Fibroblast of the aortic adventitia (primary cell): ENCODE measurements around the gene GOLGA8N. TPM values are rescaled to one million over a fixed set of nuclear protein-coding genes. Genes with fewer than 3 reads are reported as not detected.
A peak's percentile ranks its signal among the peaks of the same experiment; 100 is the strongest.

ENCODE experiments used
- DNase-seq: peaks from one replicate; pipeline ENCODE4 v3.0.0-alpha.2; 2010; ENCODE audit warnings: low read depth
- H3K4me3 ChIP-seq: 2 replicates; pipeline ENCODE4 v1.5.1; 2011; ENCODE audit warnings: low read depth, mild to moderate bottlenecking, control low read depth, low read length, moderate library complexity
- CTCF ChIP-seq: IDR thresholded peaks from 2 replicates; pipeline ENCODE4 v1.5.1; 2011; ENCODE audit warnings: mild to moderate bottlenecking, low read length, control low read depth, inconsistent platforms; ENCODE audit not compliant: insufficient read depth
- small RNA-seq: library from RNA; depleted of rRNA; stranded (forward); fragments of <200 nt; gene quantifications from one replicate; pipeline ENCODE3, GENCODE V24; 2012
- total RNA-seq: library from RNA; depleted of rRNA; stranded (reverse); fragments of >200 nt; gene quantifications from 2 replicates; pipeline ENCODE4 v1.2.3, GENCODE V29; 2012; ENCODE audit warnings: low replicate concordance

Gene GOLGA8N
- total RNA-seq, 1 donor, result 5.7 TPM

GRCh38 chr15:32646291-32646690, 53.0 kb downstream of the GOLGA8N start:
- no peak for TF ChIP-seq CTCF
- no peak overlapping the region for H3K4me3 ChIP-seq
- no peak for DNase-seq

- no peak overlapping the region for H3K4me3 ChIP-seq
- DNase-seq, result peak; percentile 67
- peak; percentile 69 for TF ChIP-seq CTCF
Measured at GRCh38 chr15:32649342-32649741, 56.1 kb downstream of the GOLGA8N start.

- peak; percentile 99 for TF ChIP-seq CTCF
- peak; percentile 85 for DNase-seq
- no peak overlapping the region for H3K4me3 ChIP-seq
Measured at GRCh38 chr15:32651229-32651837, 58.1 kb downstream of the GOLGA8N start.

- TF ChIP-seq CTCF, result no peak
- H3K4me3 ChIP-seq, result no peak overlapping the region
- no peak for DNase-seq
Measured at GRCh38 chr15:32652178-32652577, 58.9 kb downstream of the GOLGA8N start.

- DNase-seq, result no peak
- H3K4me3 ChIP-seq, result no peak overlapping the region
- TF ChIP-seq CTCF, result no peak
Measured at GRCh38 chr15:32656091-32656490, 62.8 kb downstream of the GOLGA8N start.

- no peak for DNase-seq
- no peak overlapping the region for H3K4me3 ChIP-seq
- TF ChIP-seq CTCF, result no peak
Measured at GRCh38 chr15:32656496-32656895, 63.2 kb downstream of the GOLGA8N start.

Small RNA genes within 50 kb of the gene (small RNA-seq; reads per million reads assigned to genes)
- not detected for gene RN7SL286P

Other genes with a start within 250 kb of the GOLGA8N start
- gene GOLGA8K, start 190.2 kb upstream of the GOLGA8N start, total RNA-seq, result 0.65 TPM in 1 of 2 replicates, not detected in the other
- gene GOLGA8O, start 137.8 kb upstream of the GOLGA8N start, total RNA-seq, result 0.09 and 0.33 TPM in 2 replicates
- gene ARHGAP11A, start 22.0 kb downstream of the GOLGA8N start, total RNA-seq, result 10.1 and 33.9 TPM in 2 replicates
- 11.7 and 16.7 TPM in 2 replicates for gene SCG5, start 48.3 kb downstream of the GOLGA8N start, total RNA-seq
- gene GREM1, start 124.5 kb downstream of the GOLGA8N start, total RNA-seq, result 25.1 and 181 TPM in 2 replicates